Measurements from ENCODE around the gene CNTN6.
"Not testable (repeated sequence)": the region's sequence is repeated elsewhere in the genome, so short reads cannot be mapped to it uniquely, and the experiment has no call there.

CNTN6 gene

GRCh38 chr3:1381647-1382036, 288.8 kb downstream of the CNTN6 start:
- no peaks in the 10 kb centered on the region for H3K36me3 ChIP-seq (ENCODE audit: control insufficient read depth, insufficient read depth, low read length)
- no peak overlapping the region for H3K4me3 ChIP-seq (ENCODE audit: low read length)
- no peaks in the 10 kb centered on the region for H3K4me1 ChIP-seq (ENCODE audit: control insufficient read depth, insufficient read depth, low read length)

DNA sequence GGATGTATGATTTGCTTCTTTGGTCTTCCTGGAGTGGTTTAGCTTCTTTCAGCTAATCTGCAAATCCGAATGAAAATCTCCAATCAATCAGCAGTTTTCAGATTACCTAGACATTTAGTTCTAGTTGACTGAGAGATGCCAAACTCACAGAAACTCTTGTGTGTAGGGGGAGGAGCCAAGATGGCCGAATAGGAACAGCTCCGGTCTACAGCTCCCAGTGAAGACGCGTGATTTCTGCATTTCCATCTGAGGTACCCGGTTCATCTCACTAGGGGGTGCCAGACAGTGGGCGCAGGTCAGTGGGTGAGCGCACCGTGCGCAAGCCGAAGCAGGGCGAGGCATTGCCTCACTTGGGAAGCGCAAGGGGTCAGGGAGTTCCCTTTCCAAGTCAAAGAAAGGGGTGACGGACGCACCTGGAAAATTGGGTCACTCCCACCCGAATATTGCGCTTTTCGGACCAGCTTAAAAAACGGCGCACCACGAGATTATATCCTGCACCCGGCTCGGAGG, 294.6 kb downstream of the CNTN6 start:
- not testable (repeated sequence) for H3K4me3 ChIP-seq (ENCODE audit: low read length); H3K4me1 ChIP-seq (ENCODE audit: control insufficient read depth, insufficient read depth, low read length); H3K36me3 ChIP-seq (ENCODE audit: control insufficient read depth, insufficient read depth, low read length); H3K9me3 ChIP-seq (ENCODE audit: control insufficient read depth, low read length); H3K9ac ChIP-seq (ENCODE audit: low read length); H3K27me3 ChIP-seq (ENCODE audit: control insufficient read depth, insufficient read depth, low read length)

More at GRCh38 chr3:1381647-1382036, 288.8 kb downstream of the CNTN6 start:
- Histone ChIP-seq H3K9ac (ENCODE audit: low read length) (no peak overlapping the region), H3K27me3 (ENCODE audit: control insufficient read depth, insufficient read depth, low read length) (no peaks in the 10 kb centered on the region), H3K9me3 (ENCODE audit: control insufficient read depth, low read length) (no peaks in the 10 kb centered on the region)

- no peaks in the 10 kb centered on the region for H3K9me3 ChIP-seq (ENCODE audit: control insufficient read depth, low read length)
- H3K36me3 ChIP-seq (ENCODE audit: control insufficient read depth, insufficient read depth, low read length), result no peaks in the 10 kb centered on the region
- H3K9ac ChIP-seq (ENCODE audit: low read length), result no peak overlapping the region
- no peaks in the 10 kb centered on the region for H3K4me1 ChIP-seq (ENCODE audit: control insufficient read depth, insufficient read depth, low read length)
- H3K27me3 ChIP-seq (ENCODE audit: control insufficient read depth, insufficient read depth, low read length), result no peaks in the 10 kb centered on the region
- H3K4me3 ChIP-seq (ENCODE audit: low read length), result no peak overlapping the region
Observed at GRCh38 chr3:1394188-1394587, 301.4 kb downstream of the CNTN6 start.

GRCh38 chr3:1400571-1400970, 307.7 kb downstream of the CNTN6 start:
- H3K27me3 ChIP-seq (ENCODE audit: control insufficient read depth, insufficient read depth, low read length), result no peaks in the 10 kb centered on the region
- no peak overlapping the region for H3K4me3 ChIP-seq (ENCODE audit: low read length)
- no peaks in the 10 kb centered on the region for H3K4me1 ChIP-seq (ENCODE audit: control insufficient read depth, insufficient read depth, low read length)

GRCh38 chr3:1404270-1404962, 311.6 kb downstream of the CNTN6 start:
- Histone ChIP-seq H3K4me1 (ENCODE audit: control insufficient read depth, insufficient read depth, low read length) (no peaks in the 10 kb centered on the region), H3K27me3 (ENCODE audit: control insufficient read depth, insufficient read depth, low read length) (no peaks in the 10 kb centered on the region), H3K36me3 (ENCODE audit: control insufficient read depth, insufficient read depth, low read length) (no peaks in the 10 kb centered on the region), H3K9me3 (ENCODE audit: control insufficient read depth, low read length) (no peaks in the 10 kb centered on the region), H3K4me3 (ENCODE audit: low read length) (no peak overlapping the region), H3K9ac (ENCODE audit: low read length) (no peak overlapping the region)

More at GRCh38 chr3:1400571-1400970, 307.7 kb downstream of the CNTN6 start:
- Histone ChIP-seq H3K36me3 (ENCODE audit: control insufficient read depth, insufficient read depth, low read length) (no peaks in the 10 kb centered on the region), H3K9me3 (ENCODE audit: control insufficient read depth, low read length) (no peaks in the 10 kb centered on the region), H3K9ac (ENCODE audit: low read length) (no peak overlapping the region)

GRCh38 chr3:1406250-1406649, 313.4 kb downstream of the CNTN6 start:
- Histone ChIP-seq H3K4me1 (ENCODE audit: control insufficient read depth, insufficient read depth, low read length) (no peaks in the 10 kb centered on the region), H3K9me3 (ENCODE audit: control insufficient read depth, low read length) (no peaks in the 10 kb centered on the region), H3K36me3 (ENCODE audit: control insufficient read depth, insufficient read depth, low read length) (no peaks in the 10 kb centered on the region), H3K9ac (ENCODE audit: low read length) (no peak overlapping the region), H3K4me3 (ENCODE audit: low read length) (no peak overlapping the region), H3K27me3 (ENCODE audit: control insufficient read depth, insufficient read depth, low read length) (no peaks in the 10 kb centered on the region)

- H3K9ac ChIP-seq (ENCODE audit: low read length), result no peak overlapping the region
- no peaks in the 10 kb centered on the region for H3K9me3 ChIP-seq (ENCODE audit: control insufficient read depth, low read length)
- H3K36me3 ChIP-seq (ENCODE audit: control insufficient read depth, insufficient read depth, low read length), result no peaks in the 10 kb centered on the region
- no peaks in the 10 kb centered on the region for H3K4me1 ChIP-seq (ENCODE audit: control insufficient read depth, insufficient read depth, low read length)
- H3K4me3 ChIP-seq (ENCODE audit: low read length), result no peak overlapping the region
- no peaks in the 10 kb centered on the region for H3K27me3 ChIP-seq (ENCODE audit: control insufficient read depth, insufficient read depth, low read length)
Observed at GRCh38 chr3:1421577-1421976, 328.8 kb downstream of the CNTN6 start.

- H3K4me1 ChIP-seq (ENCODE audit: control insufficient read depth, insufficient read depth, low read length), result no peaks in the 10 kb centered on the region
Observed at GRCh38 chr3:1423566-1424089, 330.8 kb downstream of the CNTN6 start.

GRCh38 chr3:1439395-1439794, 346.6 kb downstream of the CNTN6 start:
- Histone ChIP-seq H3K4me3 (ENCODE audit: low read length) (no peak overlapping the region), H3K9ac (ENCODE audit: low read length) (no peak overlapping the region), H3K4me1 (ENCODE audit: control insufficient read depth, insufficient read depth, low read length) (no peaks in the 10 kb centered on the region), H3K27me3 (ENCODE audit: control insufficient read depth, insufficient read depth, low read length) (no peaks in the 10 kb centered on the region), H3K36me3 (ENCODE audit: control insufficient read depth, insufficient read depth, low read length) (no peaks in the 10 kb centered on the region), H3K9me3 (ENCODE audit: control insufficient read depth, low read length) (no peaks in the 10 kb centered on the region)

More at GRCh38 chr3:1423566-1424089, 330.8 kb downstream of the CNTN6 start:
- Histone ChIP-seq H3K36me3 (ENCODE audit: control insufficient read depth, insufficient read depth, low read length) (no peaks in the 10 kb centered on the region), H3K9ac (ENCODE audit: low read length) (no peak overlapping the region), H3K4me3 (ENCODE audit: low read length) (no peak overlapping the region), H3K9me3 (ENCODE audit: control insufficient read depth, low read length) (no peaks in the 10 kb centered on the region), H3K27me3 (ENCODE audit: control insufficient read depth, insufficient read depth, low read length) (no peaks in the 10 kb centered on the region)

DNA sequence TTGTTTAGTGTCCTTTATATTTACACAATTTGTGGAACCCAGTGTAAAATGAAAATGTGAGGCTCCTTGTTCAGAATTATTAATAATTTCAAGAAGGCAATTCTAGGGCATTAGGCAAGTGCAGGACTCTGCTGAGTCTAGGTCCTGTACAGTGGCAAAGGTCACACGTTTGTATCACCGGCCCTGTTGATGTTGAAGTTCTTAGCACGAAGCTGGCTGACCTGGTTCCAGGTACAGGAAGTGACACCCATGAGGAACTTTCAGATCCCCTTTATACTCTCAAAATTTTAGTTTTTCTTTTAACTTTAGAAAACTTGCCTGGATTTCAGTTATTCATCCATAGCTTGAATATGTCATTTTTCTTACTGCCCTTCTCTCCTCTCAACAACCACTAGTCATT, 349.4 kb downstream of the CNTN6 start:
- no peaks in the 10 kb centered on the region for H3K4me1 ChIP-seq (ENCODE audit: control insufficient read depth, insufficient read depth, low read length)
- H3K4me3 ChIP-seq (ENCODE audit: low read length), result no peak overlapping the region
- H3K36me3 ChIP-seq (ENCODE audit: control insufficient read depth, insufficient read depth, low read length), result no peaks in the 10 kb centered on the region
- H3K9me3 ChIP-seq (ENCODE audit: control insufficient read depth, low read length), result no peaks in the 10 kb centered on the region
- H3K9ac ChIP-seq (ENCODE audit: low read length), result no peak overlapping the region
- H3K27me3 ChIP-seq (ENCODE audit: control insufficient read depth, insufficient read depth, low read length), result no peaks in the 10 kb centered on the region

GRCh38 chr3:1444195-1444594, 351.4 kb downstream of the CNTN6 start:
- Histone ChIP-seq H3K4me3 (ENCODE audit: low read length) (no peak overlapping the region), H3K9me3 (ENCODE audit: control insufficient read depth, low read length) (no peaks in the 10 kb centered on the region), H3K9ac (ENCODE audit: low read length) (no peak overlapping the region), H3K36me3 (ENCODE audit: control insufficient read depth, insufficient read depth, low read length) (no peaks in the 10 kb centered on the region), H3K27me3 (ENCODE audit: control insufficient read depth, insufficient read depth, low read length) (no peaks in the 10 kb centered on the region), H3K4me1 (ENCODE audit: control insufficient read depth, insufficient read depth, low read length) (no peaks in the 10 kb centered on the region)

DNA sequence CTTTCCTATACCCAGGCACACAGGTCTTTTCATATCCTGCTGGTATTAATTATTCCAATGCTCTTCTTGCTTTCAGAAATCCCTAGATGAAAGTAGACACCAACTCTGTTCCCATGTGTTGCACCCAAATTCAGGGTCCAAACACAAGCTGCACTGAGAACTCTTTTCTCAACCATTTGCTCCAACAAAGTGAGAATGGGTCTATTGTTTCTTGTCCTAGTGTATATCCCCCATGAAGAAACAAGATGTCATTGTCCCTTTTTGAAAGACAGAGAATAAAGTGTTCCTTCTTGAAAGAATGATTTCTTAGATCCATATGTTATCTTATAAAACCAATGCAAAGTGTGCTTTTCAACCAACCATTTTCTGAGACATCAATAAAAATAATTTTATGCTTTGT, 353.7 kb downstream of the CNTN6 start:
- Histone ChIP-seq H3K36me3 (ENCODE audit: control insufficient read depth, insufficient read depth, low read length) (no peaks in the 10 kb centered on the region), H3K9me3 (ENCODE audit: control insufficient read depth, low read length) (no peaks in the 10 kb centered on the region), H3K9ac (ENCODE audit: low read length) (no peak overlapping the region), H3K4me3 (ENCODE audit: low read length) (no peak overlapping the region), H3K4me1 (ENCODE audit: control insufficient read depth, insufficient read depth, low read length) (no peaks in the 10 kb centered on the region), H3K27me3 (ENCODE audit: control insufficient read depth, insufficient read depth, low read length) (no peaks in the 10 kb centered on the region)
